HK-2 (cell line): Measurements from ENCODE around the gene CCNK.

Experiments used
- DNase-seq: peaks from one replicate; pipeline ENCODE4 v3.0.0-alpha.2; 2018; ENCODE audit not compliant: unreplicated experiment

CCNK gene

DNA sequence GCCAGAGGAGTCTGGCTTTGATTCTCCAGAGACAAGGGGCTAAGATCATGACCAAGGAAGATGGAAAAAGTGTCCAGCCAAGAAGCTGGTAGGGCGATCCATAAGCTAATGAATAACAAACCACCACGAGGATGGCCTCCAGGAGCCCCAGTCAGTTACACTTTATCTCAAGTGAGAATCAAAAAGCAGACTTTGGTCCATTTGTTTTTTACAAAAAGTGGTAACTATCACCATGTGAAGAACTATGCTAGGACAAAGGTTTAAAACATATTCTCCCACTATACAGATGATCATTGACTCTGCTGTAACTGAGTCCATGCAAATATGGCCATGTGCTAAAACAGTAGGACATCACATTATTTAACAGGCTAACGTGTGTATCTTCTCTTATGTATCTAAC lies 14.5 kb upstream of the CCNK start:
- no peak for DNase-seq

DNA sequence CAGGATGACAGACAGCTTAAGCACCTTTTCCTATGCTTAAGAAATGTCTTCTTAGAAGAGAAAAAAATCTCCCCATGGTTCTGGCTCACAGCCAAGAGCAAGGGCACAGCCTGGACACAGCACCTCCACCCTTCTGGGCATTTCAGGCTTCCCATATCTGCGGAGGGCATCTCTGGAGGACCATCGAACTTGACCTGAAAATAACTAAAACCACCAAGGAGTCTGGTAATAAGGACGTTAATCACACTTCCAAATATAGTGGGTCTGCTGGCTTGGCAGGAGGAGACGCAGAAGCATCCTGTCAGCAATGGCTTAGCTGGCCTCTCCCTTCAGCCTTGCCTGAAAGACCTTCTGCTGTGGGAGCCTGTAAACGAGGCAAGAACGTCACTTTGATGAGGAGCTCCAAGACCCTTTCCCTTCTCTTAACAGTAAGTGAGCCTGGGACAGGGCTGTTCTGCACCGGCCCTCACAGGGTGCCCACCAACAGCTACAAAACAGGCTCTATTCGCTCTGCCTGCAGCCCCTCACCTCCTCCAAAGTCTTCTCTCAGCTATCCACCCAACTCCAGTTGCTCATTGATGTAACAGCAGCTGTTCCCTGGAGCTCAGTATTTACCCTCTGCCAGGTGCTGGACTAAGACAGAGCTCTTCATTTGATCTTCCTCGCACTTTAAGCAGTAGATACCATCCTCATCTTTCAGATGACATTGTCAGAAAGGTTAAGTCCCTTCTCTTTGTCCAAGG lies 13.7 kb upstream of the CCNK start:
- DNase-seq: no peak

DNA sequence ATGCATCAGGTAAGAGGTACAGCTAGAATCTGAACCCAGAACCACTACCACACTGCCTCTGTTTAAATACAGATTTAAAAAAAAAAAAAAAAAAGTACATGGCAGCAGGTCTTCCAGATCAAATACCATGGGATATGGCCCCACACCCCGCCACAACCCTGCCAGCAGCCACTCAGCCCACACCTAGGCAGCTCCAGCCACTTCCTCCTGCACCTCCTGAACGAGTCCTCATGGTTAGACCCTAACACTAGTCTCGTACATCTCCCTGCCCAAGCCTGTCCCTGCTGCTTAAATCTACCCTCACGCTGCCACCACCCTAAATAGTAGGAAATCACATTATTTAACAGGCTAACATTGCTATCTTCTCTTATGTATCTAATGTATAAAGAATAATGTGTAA lies 13.1 kb upstream of the CCNK start:
- DNase-seq: no peak

DNA sequence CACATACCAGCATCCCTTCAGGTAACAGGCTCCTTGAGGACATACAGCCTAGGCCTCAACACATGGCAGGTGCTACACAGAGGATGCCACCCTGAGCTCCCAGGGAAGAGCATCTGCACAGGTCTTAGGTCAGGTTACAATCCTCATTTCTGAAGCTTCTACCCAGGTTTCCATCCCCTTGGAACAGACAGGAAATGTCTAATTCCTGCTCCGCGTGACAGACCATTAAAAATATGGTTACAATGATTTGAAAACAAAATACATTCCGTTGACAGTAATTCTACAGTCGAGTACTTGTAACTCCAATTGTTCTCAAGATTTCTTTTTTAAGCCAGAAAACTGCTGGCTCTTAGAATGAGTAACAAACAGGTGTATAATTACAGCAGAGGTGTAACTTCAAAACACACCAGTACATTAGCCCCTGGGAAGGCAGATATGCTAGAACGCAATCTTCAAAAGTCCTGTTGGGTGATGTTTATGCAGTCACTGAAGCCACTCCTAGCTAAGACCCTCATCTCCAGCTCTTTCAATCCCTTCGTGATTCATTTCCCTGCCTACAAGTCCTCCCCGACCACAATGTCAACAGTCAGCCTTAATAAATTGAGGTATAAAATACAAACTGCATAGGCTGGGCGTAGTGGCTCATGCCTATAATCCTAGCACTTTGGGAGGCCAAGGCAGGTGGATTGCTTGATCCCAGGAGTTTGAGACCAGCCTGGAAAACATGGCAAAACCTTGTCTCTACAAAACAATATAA lies 12.2 kb upstream of the CCNK start:
- DNase-seq: no peak

DNA sequence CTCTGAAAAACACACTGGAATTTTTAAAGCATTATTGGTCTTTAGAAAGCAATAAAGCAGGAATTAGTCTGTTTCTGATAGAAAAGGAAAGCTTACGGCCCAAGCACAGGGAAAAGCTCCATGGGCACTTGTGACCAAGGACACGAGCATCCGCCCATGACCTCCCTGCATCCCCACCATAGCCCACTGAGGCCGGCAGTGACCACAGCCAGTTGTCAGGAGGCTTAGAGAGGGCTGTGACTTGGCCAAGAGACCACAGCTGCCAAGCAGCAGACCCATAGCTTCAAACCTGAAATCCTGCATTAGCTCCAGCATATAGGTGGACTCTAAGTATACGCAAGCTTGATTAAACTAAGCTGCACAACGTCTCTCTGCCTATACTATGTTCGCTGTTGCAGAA lies 9.5 kb upstream of the CCNK start:
- DNase-seq: no peak

DNA sequence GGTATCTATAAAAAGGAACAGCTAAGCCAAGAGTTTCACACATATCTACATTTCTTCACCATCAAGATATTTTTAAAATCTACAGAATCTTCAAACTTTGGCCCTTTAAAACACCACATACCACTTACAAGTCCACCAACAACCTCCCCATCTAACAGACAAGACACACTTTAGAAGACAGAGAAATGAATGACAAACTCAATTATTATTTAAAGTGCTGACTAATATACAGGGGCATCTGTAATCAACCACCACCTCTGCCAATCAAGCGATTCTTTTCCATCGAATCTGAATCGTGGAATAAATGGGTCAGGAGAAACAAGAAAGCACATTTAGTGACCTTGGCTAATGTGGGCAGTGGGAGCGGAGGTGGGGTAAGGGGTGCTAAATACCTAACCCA lies 8.3 kb upstream of the CCNK start:
- DNase-seq: no peak

DNA sequence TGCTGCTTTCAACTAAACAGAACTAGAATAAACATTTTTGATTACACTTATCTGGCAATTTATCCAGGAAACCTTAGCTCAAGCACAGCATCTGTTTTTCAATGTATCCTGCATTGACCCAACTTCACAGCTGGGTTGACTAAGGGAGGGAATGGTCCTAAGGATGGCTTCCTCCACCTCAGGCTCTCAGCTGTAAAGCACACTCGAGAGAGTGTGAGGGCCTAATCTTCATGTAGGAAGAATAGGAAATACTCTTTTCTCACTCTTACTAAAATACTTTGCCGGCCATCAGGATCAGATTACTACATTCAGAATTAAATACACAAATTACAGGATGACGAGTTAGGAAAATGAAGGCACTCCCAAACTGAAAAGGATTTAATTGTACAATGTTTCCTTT lies 7.8 kb upstream of the CCNK start:
- no peak for DNase-seq

DNA sequence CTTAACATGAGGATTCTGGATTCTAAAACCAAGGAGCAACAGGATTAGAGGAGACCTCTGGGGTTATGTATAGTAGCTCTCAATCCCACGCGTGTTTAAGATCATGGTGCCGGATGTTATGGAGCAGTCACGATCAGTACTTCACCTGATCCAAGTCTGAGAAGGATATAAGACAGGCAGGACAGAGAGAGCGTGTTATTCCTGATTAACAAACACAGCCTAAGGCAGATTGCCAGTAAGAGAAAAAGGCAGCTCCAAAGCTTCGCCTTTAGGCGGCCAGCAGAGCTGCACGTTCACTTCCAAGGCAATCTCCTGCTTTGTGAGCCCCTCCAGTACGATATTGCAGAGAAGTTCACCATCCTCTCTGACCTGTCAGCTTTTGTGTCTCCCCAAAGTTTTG lies 6.0 kb upstream of the CCNK start:
- DNase-seq: no peak

DNA sequence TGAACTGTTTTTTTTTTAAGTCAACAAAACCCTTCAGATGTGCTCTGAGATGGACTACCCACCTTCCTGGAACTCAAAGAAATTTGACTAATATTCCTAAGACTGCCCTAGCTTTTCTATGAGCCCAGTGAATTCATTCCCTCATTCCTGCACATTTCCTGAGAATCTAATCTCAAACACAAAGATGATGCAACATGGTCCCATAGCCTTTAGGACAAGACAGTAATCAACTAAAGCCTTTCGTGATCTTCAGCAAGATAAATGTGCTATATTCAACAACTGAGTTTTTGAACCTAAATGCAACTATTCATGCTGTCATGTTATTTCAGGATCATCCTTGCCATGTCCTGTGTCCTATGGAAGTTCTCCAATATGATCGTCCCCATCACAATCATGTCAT lies 5.5 kb upstream of the CCNK start:
- no peak for DNase-seq

DNA sequence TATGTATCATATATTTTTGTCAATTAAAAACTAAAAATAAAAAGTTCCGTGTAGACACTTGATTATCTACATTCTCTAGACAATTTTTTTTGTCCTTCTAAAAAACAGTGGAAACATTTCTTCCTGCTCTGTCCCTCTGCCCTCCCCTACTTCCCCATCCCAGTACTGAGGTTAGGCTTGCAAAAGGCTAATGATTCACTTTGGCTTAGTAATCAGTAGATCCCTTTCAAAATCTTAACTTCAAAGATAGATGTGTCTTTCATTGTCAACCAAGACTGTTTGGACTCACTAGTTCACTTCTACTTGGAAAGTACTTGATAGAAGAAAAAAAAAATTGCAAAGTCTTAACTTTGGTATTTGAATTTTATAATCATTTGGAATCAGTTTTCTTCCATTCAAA lies 4.3 kb upstream of the CCNK start:
- DNase-seq: no peak

DNA sequence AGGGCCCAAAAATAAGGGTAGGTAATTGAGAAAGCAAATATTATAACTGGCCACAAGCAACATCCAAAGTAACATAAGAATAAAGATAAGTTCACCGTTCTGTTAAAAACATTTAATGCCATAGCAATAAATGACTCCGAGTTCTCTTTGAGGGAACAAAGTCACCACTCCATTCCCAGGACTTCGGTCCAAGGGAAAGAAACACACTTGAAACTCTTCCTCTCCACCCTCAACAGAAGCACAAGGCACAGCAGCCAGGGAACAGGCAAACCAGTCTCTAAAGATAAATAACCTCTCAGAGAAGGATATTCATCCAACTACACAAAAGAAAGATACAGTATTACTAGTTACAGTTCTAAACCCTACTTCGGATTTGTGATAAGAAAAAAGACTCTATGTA lies 3.1 kb upstream of the CCNK start:
- no peak for DNase-seq

DNA sequence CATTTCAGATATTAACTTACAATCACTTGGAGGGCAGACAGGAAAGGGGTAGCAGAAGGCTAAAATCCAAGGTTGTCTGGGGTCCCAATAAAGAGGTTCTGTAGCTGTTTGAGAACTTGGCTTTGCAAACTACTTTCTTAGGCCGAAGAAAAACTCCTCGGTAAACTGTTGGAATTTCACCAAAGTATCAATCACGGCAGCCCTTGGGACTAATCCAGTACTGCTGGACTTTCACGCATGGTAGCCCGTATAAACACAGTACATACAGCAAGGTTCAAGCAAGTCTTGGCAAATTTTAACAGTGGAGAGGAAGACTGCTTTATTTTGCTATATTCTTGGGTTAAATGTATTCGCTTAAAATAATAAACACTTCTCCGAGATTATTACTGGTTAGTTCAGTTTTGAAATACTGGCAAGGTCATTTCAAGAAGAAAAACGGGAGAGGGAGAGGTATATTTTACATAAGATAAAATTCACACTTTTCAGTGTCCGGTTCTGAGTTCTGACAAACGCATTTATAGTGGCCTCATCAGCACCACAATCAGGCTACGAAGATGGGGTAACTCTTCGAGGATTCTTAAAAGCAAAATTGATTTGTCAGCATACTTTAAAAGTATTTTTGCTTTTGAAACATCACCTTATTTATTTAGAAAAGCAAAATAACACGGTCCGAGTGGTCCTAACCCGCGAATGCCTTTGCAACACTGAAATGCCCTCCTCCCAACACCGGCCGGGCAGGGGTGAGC lies 1.9 kb upstream of the CCNK start:
- no peak for DNase-seq

DNA sequence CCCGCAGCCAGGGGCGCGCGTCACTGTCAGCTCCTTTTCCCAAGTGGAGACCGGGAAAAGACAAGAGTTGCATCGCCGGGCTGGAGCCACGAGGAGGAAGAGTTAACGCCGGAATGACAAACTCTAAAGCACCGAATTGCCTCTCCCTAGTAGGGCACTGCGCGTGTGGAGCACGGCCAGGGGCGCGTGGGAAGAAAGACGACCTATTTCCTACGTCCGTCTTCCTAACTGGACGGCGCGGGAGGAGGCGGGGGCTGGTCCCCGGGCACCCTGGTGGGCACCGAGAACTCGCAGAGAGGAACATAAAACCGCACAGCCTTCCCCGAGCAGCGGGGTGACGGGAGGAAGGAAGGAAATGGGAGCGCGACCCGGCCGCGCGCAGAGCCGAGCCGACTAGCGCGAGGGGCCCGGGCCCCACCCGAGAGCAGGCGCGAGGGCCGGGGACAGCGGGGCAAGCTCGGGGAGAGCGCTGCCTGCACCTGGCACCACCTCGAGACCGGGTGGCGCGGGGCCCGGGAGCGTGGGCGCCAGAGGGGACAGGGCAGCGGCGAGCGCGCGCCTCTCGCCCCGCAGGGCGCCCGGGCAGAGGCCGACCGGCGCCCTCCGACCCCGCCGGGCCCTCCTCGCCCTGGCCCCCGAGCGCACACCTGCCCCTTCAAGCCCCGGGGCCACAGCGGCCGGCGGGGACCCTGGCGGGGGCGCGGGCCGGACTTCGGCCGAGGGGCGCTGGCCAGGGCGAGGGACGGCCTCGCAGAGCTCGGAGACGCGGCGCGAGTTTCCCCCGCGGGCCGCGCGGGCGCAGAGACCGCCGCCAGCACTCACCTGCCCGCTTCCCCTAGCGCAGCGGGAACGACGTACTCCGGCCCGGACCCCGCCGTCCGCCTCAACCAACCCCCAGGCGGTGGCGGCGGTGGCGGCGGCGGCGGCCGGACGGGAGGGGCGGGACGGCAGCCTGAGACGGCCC lies 1.0 kb upstream of the CCNK start, which contains the start of gene SETD3:
Gene SETD3 (minus strand): TSS at position 954 of the 964 bp plus-strand sequence. CDS start 15,054 bp downstream, outside the sequence.
- DNase-seq: peak; percentile 62

DNA sequence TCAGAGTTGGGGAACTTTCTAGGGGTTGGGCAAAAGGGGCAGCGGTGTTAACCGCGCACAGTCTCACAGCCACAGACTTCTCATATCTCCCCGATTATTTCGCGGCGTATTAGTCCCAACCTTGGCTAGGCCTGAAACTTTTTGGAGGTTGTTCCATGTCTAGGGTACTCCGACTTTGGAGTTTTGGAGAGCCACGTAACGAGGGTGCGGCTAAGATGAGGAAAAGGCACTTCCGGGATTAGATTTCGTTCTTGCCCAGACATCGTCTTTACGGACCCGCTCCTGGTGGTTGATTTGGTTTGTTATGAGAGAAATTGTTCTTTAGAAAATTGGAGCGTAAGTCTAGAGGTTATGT lies 513 bp downstream of the CCNK start:
- DNase-seq: peak; percentile 20

DNA sequence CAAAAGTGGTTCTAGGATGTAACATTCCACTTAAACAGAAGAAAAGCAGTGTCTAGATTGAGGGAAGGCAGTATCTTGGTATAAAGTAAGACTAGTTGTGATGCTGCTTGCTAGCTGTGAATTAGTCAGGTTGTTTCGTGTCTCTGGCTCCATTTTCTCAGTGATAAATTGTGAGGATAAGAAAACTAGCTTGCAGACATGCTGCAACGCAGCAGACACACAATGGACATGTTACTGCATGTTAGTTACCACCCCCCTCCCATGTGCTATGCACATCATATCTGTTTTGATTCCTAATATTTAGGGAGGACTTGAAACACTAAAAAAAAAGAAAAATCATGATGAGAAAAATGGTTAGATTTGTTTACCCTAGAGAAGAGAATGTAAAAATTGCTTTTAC lies 2.9 kb downstream of the CCNK start:
- DNase-seq: no peak

DNA sequence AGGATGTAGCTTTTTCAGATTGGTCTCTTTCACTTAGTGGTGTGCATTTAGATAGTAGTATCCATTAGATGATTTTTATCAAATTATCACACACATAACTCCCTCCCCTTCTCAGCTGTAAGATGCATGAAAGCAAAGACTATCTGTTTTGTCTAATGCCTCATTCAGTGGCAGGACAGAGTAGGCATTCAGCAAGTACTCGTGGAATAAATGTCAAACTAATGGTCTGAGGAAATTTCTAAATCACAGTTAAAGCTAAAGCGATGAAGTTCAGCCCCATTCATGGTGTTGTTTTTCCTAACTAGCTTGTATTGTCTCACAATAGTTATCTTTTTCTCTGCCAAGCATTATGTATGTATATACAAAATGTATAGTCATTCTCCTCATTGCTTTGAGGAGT lies 16.1 kb downstream of the CCNK start:
- DNase-seq: no peak

DNA sequence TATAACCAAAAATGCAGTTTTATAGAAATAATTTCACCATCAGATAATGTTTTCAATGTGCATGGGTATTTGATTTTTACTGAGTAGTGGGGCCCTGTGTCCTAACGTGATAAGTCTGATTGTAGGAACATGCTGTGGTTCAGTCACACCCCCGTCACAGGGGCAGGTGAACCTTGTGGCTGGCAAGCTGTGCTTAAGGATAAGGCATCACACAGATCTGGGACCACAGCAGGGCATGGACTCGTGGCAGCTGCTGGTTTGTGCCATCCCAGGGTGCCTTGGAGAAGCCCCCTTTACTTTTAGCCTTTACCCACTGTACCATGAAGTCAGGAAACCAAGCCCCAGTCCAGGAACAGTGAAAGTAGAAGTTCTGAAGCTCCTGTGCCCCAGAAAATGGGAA lies 16.7 kb downstream of the CCNK start:
- DNase-seq: no peak

DNA sequence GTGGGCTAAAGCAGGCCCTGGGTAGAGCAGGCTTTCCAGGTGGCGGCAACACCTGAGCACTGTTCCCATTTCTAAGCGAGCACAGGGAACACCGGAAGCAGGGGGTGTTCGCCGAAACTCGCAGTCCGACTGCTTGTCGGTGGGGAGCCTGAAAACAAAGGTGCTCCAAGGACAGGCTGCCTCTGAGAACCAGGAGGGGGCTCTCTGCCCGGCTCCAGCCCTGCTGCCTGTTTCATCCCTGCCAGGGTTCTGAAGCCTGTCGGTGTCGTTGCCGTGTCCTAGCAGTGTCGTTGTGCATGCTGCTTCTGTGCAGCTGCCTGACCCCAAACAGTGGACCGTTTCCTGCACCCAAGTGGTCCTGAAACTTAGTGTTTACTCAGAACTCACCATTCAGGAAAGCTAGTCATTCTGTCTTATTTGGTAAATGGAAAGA lies 21.8 kb downstream of the CCNK start:
- DNase-seq: no peak

DNA sequence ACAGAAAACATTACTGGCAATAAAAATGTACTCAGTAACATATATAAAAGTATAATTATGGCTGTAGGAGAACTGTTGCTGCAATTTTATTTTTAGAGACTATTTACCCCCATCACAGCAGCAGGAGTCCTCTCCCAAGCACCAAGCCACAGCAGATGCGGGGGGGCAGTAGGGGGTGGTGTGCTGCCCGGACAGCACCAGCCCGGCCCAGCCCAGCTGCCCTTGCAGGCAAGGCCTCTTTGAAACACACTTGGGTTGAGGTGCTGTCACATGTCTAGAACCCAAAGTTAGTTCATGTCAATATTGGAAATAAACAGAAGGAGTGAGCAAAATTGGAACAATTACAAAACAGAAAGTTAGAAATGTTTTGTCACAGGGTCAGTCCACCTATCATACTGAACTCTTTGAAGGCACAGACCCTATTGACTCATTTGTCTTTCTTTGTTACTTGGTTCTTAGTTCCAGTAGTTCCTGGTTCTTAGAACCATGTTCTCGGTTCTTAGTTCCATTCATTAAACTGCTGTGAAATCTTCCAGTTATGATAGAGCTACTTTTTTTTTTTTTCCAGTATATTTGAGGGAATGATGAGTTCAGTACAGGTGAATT lies 22.7 kb downstream of the CCNK start:
- DNase-seq: no peak

DNA sequence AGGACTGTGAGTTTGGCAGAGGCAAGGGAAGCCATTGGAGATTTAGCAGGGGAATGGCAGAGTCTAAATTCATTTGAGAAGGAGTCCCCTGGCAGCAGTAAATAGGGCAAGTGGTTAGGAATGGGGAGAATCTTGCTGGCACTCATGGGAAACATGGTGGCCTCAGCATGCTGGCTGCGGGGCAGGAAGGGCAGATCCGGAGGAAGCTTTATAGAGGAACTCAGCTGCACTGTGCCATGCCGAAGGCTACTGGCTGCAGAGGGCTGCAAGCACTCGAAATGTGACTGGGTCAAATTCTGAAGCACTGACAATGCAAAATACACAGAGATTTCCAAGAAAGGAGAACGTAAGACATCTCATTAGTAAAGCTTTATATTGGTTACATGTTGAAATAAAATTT lies 23.9 kb downstream of the CCNK start:
- DNase-seq: no peak

DNA sequence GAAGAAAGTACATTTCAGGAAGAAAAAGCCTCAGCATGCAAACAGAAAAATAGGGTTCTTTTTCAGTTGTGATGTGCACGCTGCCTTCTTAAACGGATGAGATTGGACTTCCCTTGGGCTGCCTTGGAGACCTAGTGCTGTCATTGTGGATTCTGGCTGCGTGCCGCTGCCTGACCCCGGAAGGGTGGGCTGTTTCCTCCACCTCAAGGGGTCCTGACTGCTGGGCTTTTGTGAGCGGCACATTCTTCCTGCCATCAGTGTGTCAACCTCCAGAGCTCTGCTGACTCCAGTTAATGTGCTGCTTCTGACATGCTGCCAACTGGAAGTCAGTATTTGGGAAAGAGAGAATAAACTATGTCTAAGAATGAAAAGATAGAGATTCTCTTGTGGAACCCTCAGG lies 25.1 kb downstream of the CCNK start:
- no peak for DNase-seq
